Panc1 (cell line): ENCODE results near the gene COL6A3. TPM values are rescaled to one million over a fixed set of nuclear protein-coding genes. Genes with fewer than 3 reads are reported as not detected.

Experiments
- ATAC-seq: fragments of 200-7000 bp; cut with Tn5 transposase; 2 replicates; pipeline ENCODE4 v1.9.1; 2020; ENCODE audit warnings: mild to moderate bottlenecking, moderate library complexity
- BruUV-seq: library from RNA; stranded (reverse); fragments of 400-500 nt; replicated peaks from 2 replicates; lab custom pipeline; 2021; lab: Mats Ljungman, UMichigan
- CTCF ChIA-PET: fragments of 300-600 bp; sonication (Branson Sonifier 250); formaldehyde crosslinking; loops from one replicate; lab custom pipeline; 2022; ENCODE audit warnings: antibody characterized with exemption; lab: Charles Lee
- POLR2A ChIA-PET: fragments of 300-600 bp; sonication (Branson Sonifier 250); formaldehyde crosslinking; loops from one replicate; lab custom pipeline; 2022; ENCODE audit warnings: antibody characterized with exemption; lab: Charles Lee
- DNase-seq: peaks from one replicate; pipeline ENCODE4 v3.0.0-alpha.2; 2010; ENCODE audit warnings: low read depth, low spot score
- H3K27ac ChIP-seq: 2 replicates; pipeline ENCODE4 v1.5.1; 2011; ENCODE audit warnings: mild to moderate bottlenecking, low read length, inconsistent platforms
- H3K27me3 ChIP-seq: fragments of 200-500 bp; sonication (Bioruptor generic); 2 replicates; pipeline ENCODE4 v1.6.0; 2014; ENCODE audit warnings: low read length, inconsistent platforms; ENCODE audit not compliant: control insufficient read depth, insufficient read depth
- H3K36me3 ChIP-seq: fragments of 200-500 bp; sonication (Bioruptor generic); 2 replicates; pipeline ENCODE4 v1.5.1; 2014; ENCODE audit warnings: inconsistent platforms, mild to moderate bottlenecking, low read length, moderate library complexity; ENCODE audit not compliant: control insufficient read depth, insufficient read depth
- H3K4me1 ChIP-seq: 2 replicates; pipeline ENCODE4 v1.5.1; 2011; ENCODE audit warnings: inconsistent platforms, mild to moderate bottlenecking, low read length, moderate library complexity; ENCODE audit not compliant: control insufficient read depth, insufficient read depth
- H3K4me3 ChIP-seq, 2 experiments: 2 replicates each; pipeline ENCODE4 v1.5.1; 2011 to 2012; ENCODE audit warnings: low read depth in 2 of 2, low read length in 2 of 2, mild to moderate bottlenecking in 2 of 2, inconsistent platforms in 1 of 2, moderate library complexity in 1 of 2
- H3K9me3 ChIP-seq: fragments of 200-500 bp; sonication (Bioruptor generic); 2 replicates; pipeline ENCODE4 v1.5.1; 2014; ENCODE audit warnings: low read depth, mild to moderate bottlenecking, inconsistent platforms, low read length, moderate library complexity; ENCODE audit not compliant: control insufficient read depth, insufficient read depth
- CTCF ChIP-seq: fragments of 450-650 bp; IDR thresholded peaks from 2 replicates; pipeline ENCODE4 v1.5.1; 2017; ENCODE audit warnings: mild to moderate bottlenecking
- POLR2AphosphoS5 ChIP-seq: IDR thresholded peaks from 2 replicates; pipeline ENCODE4 v1.6.1; 2012; ENCODE audit warnings: mild to moderate bottlenecking, low read depth, low read length, moderate library complexity
- REST ChIP-seq, 2 experiments: IDR thresholded peaks; 2 replicates each; pipeline ENCODE4 v1.6.1; 2011 to 2012; ENCODE audit warnings: low read depth in 2 of 2, control low read depth in 1 of 2, low read length in 1 of 2, mild to moderate bottlenecking in 1 of 2, moderate library complexity in 1 of 2; ENCODE audit not compliant: insufficient read depth in 1 of 2
- SIN3A ChIP-seq: IDR thresholded peaks from 2 replicates; pipeline ENCODE4 v1.6.1; 2012; ENCODE audit warnings: low read depth, mild to moderate bottlenecking, low read length, moderate library complexity, borderline replicate concordance; ENCODE audit not compliant: insufficient read depth
- TCF7L2 ChIP-seq: IDR thresholded peaks from 2 replicates; pipeline ENCODE4 v1.6.1; 2011; ENCODE audit warnings: mild to moderate bottlenecking, low read depth, low read length, inconsistent platforms
- in situ Hi-C: cut with HindIII; loops from 2 replicates; pipeline ENCODE4 v1.10.0; 2016; ENCODE audit warnings: low sequenced_read_pairs, low pct_unique_long_range_greater_than_20kb
- intact Hi-C: fragments of 100-400 bp; cut with micrococcal nuclease; formaldehyde crosslinking; loops from one replicate; pipeline ENCODE4 v1.10.0; 2022; ENCODE audit not compliant: unreplicated experiment
- total RNA-seq: library from RNA; stranded (reverse); gene quantifications from one replicate; pipeline ENCODE4 v1.2.1, GENCODE V29; 2021; ENCODE audit not compliant: unreplicated experiment

Gene COL6A3
- total RNA-seq, 1 experiment from 2014 or later: 0.69 TPM

GRCh38 chr2:237321746-237322145, 92.2 kb downstream of the COL6A3 start:
- ATAC-seq: no peak
- BruUV-seq: no TSS peak
- no peaks in the 10 kb centered on the region for H3K27me3 ChIP-seq
- no peak for DNase-seq
- no peak overlapping the region for H3K4me3 ChIP-seq
- no peaks in the 10 kb centered on the region for H3K36me3 ChIP-seq
- in situ Hi-C loops: no loop called here
- TF ChIP-seq POLR2AphosphoS5: no peak
- TF ChIP-seq REST (IDR thresholded peaks at IDR 0.05; ENCODE audit: insufficient read depth in 1 of 2, low read depth in 2 of 2, low read length in 1 of 2): no peak
- no peak for TF ChIP-seq SIN3A
- TF ChIP-seq TCF7L2: no peak
- TF ChIP-seq CTCF: no peak
- no peak overlapping the region for H3K27ac ChIP-seq
- intact Hi-C loops: no loop called here
- H3K9me3 ChIP-seq: no peaks in the 10 kb centered on the region
- ChIA-PET CTCF (no interaction called here), POLR2A (no interaction called here)
- H3K4me1 ChIP-seq: no peaks in the 10 kb centered on the region

- intact Hi-C loops (no loop called here), in situ Hi-C loops (no loop called here)
- TF ChIP-seq REST (IDR thresholded peaks at IDR 0.05; ENCODE audit: insufficient read depth in 1 of 2, low read depth in 2 of 2, low read length in 1 of 2): no peak
- TF ChIP-seq POLR2AphosphoS5: no peak
- TF ChIP-seq CTCF: no peak
- TF ChIP-seq TCF7L2: no peak
- no peak for TF ChIP-seq SIN3A
- Histone ChIP-seq H3K36me3 (no peaks in the 10 kb centered on the region), H3K4me3 (no peak overlapping the region), H3K27me3 (no peaks in the 10 kb centered on the region), H3K27ac (no peak overlapping the region), H3K9me3 (no peaks in the 10 kb centered on the region), H3K4me1 (no peaks in the 10 kb centered on the region)
- POLR2A ChIA-PET: no interaction called here
- no peak for ATAC-seq
- no TSS peak for BruUV-seq
- CTCF ChIA-PET: no interaction called here
- DNase-seq: no peak
Observed at GRCh38 chr2:237320801-237321560, 93.0 kb downstream of the COL6A3 start.
